ENCODE results near the gene COMMD7.

DNA sequence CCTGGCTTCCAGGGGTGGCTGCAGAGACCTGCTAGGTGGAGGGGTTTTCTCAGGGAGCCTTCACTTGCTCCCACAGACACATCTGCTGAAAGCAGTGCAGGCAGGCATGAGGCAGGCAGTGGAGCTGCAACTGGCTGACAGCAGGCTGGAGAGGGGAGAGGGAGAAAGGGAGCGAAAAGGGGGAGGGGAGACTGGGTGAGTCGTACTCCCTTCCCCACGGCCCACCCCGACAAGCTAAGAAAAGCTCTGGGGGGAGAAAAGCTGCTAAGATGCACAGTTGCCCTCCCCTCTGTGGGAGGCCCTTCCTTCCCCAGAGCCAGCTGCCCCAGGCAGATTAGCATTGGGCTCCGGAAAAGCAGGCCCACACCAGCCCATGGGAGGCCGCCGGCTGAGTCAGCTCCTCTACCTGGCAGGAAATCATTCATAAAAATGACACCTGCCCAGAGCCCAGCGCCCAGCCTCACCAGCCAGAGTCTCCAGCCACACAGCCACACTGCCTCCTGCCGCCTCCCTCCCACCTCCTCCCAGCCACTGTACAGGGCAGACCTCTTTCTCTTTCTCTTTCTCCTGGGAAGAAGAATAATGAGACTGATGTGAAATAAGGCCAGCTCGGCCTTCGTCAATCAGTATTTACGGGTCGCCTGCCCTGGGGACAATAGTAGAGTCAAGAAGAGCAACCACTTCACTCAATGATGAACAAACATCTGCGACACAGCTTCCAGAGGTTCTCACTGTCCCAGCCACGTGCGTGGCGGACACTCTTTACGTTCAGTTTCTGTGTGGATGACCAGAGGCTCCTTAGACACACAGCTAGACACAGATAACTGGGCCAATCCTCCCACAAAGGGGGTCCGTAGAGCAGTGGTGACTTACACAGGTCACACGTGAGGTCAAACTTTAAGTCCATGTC is 61.8 kb downstream of the COMMD7 start:
- TF ChIP-seq, protein P1, sequence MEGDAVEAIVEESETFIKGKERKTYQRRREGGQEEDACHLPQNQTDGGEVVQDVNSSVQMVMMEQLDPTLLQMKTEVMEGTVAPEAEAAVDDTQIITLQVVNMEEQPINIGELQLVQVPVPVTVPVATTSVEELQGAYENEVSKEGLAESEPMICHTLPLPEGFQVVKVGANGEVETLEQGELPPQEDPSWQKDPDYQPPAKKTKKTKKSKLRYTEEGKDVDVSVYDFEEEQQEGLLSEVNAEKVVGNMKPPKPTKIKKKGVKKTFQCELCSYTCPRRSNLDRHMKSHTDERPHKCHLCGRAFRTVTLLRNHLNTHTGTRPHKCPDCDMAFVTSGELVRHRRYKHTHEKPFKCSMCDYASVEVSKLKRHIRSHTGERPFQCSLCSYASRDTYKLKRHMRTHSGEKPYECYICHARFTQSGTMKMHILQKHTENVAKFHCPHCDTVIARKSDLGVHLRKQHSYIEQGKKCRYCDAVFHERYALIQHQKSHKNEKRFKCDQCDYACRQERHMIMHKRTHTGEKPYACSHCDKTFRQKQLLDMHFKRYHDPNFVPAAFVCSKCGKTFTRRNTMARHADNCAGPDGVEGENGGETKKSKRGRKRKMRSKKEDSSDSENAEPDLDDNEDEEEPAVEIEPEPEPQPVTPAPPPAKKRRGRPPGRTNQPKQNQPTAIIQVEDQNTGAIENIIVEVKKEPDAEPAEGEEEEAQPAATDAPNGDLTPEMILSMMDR (IDR thresholded peaks at IDR 0.05) = no peak
- TF ChIP-seq POLR2A (IDR thresholded peaks at IDR 0.05) = no peak

Data from esophagus squamous epithelium (tissue), 4 donors.